ENCODE results near the gene KIF5A.
"Not testable (repeated sequence)": the region's sequence is repeated elsewhere in the genome, so short reads cannot be mapped to it uniquely, and the experiment has no call there.

KIF5A gene

DNA sequence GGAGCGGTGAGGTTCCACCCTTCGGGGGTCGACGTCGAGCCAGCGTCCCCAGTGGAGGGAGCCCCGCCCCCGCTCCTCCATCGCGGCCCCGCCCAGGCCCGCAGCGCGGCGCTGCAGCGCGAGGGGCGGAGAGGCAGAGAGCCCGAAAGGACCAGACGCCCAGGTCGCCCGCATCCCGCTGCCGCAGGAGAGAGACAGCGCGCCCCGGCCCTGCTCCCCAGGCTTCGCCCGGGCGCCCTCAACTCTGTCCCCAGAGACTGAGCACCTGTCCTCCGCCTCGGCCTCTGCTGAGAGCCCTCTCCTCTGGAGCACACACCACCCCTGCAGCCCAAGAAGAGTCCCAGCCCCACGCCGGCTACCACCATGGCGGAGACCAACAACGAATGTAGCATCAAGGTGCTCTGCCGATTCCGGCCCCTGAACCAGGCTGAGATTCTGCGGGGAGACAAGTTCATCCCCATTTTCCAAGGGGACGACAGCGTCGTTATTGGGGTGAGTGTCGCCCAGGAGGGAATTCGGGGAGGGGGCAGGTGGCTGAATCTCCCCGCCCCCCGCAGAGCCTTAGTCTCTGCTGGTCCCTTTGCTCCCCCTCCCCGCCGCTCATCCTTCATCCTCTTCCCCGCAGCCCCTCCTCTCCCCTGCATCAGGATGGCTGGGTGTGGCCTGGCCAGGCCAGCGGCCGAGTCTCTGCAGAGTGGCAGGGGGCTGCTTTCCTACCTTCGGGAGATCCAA lies at the start of gene KIF5A:
KIF5A (plus strand) TSS at position 136 of the 732 bp plus-strand sequence; CDS start at position 364, 228 bp downstream.
- peak within 1 kb of the TSS; percentile 47 to 60 for H3K4me3 ChIP-seq (ENCODE audit: low read depth in 1 of 2, low read length in 2 of 2)
- H3K4me1 ChIP-seq (ENCODE audit: insufficient read depth, low read length) = peaks cover 27% of the 10 kb centered on the region
- no peaks in the 10 kb centered on the region for H3K9me3 ChIP-seq (ENCODE audit: low read length)
- H3K36me3 ChIP-seq (ENCODE audit: insufficient read depth, low read length) = no peaks in the 10 kb centered on the region
- H3K27me3 ChIP-seq (ENCODE audit: control insufficient read depth in 1 of 2, insufficient read depth in 2 of 2, low read length in 2 of 2) = peaks cover 6 to 20% of the 10 kb centered on the region in 2 donors
- H3K9ac ChIP-seq (ENCODE audit: low read length) = no peak within 1 kb of the TSS
- H3K27ac ChIP-seq (ENCODE audit: low read depth, low read length) = no peak within 1 kb of the TSS

DNA sequence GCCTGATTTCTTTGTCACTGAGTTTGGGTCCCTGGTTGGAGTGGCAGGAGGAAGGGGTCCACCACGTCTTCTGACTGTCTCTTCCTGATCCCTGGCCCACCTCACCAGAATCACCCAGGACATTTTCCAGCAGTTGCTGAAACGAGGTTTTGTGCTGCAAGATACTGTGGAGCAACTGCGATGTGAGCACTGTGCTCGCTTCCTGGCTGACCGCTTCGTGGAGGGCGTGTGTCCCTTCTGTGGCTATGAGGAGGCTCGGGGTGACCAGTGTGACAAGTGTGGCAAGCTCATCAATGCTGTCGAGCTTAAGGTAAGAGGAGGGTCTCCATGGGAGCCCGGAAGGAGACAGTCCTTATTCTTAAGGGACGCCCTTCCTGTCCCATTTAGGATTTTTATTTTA lies 49.6 kb upstream of the KIF5A start:
- Histone ChIP-seq H3K4me1 (ENCODE audit: insufficient read depth, low read length) (no peaks in the 10 kb centered on the region), H3K9me3 (ENCODE audit: low read length) (no peaks in the 10 kb centered on the region), H3K4me3 (ENCODE audit: low read depth in 1 of 2, low read length in 2 of 2) (no peak overlapping the region), H3K27me3 (ENCODE audit: control insufficient read depth in 1 of 2, insufficient read depth in 2 of 2, low read length in 2 of 2) (no peaks in the 10 kb centered on the region), H3K9ac (ENCODE audit: low read length) (no peak overlapping the region), H3K36me3 (ENCODE audit: insufficient read depth, low read length) (peaks cover 50% of the 10 kb centered on the region), H3K27ac (ENCODE audit: low read depth, low read length) (no peak overlapping the region)

DNA sequence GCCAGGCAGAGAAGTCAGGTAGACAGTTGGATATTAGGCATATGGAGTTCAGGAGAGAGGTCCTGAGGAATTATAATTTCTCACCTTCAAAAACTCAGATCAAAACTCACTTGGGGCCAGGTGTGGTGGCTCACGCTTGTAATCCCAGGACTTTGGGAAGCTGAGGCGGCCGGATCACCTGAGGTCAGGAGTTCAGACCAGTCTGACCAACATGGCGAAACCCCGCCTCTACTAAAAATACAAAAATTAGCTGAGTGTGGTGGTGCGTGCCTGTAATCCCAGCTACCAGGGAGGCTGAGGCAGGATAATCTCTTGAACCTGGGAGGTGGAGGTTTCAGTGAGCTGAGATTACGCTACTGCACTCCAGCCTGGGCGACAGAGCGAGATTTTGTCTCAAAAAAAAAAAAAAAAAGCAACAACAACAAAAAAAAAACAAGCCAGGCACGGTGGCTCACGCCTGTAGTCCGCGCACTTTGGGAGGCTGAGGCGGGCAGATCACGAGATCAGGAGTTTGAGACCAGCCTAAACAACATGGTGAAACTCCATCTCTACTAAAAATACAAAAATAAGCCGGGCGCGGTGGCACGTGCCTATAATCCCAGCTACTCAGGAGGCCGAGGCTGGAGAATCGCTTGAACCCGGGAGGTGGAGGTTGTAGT lies 47.4 kb upstream of the KIF5A start:
- H3K36me3 ChIP-seq (ENCODE audit: insufficient read depth, low read length) = peaks cover 64% of the 10 kb centered on the region
- not testable (repeated sequence) for H3K4me1 ChIP-seq (ENCODE audit: insufficient read depth, low read length); H3K9ac ChIP-seq (ENCODE audit: low read length); H3K27me3 ChIP-seq (ENCODE audit: control insufficient read depth in 1 of 2, insufficient read depth in 2 of 2, low read length in 2 of 2); H3K9me3 ChIP-seq (ENCODE audit: low read length); H3K4me3 ChIP-seq (ENCODE audit: low read depth in 1 of 2, low read length in 2 of 2); H3K27ac ChIP-seq (ENCODE audit: low read depth, low read length)

DNA sequence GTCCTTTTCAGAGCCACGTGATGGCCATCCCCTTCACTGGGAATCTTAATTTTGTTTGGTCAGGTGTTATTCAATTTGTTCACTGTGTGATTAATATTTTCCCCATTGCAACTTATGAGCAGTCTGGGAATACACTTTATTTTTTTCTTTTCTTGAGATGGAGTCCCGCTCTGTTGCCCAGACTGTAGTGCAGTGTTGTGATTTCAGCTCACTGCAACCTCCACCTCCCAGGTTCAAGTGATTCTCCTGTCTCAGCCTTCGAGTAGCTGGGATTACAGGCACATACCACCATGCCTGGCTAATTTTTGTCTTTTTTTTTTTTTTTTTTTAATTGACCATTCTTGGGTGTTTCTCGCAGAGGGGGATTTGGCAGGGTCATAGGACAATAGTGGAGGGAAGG lies 43.3 kb upstream of the KIF5A start:
- H3K9ac ChIP-seq (ENCODE audit: low read length); H3K4me3 ChIP-seq (ENCODE audit: low read depth in 1 of 2, low read length in 2 of 2); H3K27me3 ChIP-seq (ENCODE audit: control insufficient read depth in 1 of 2, insufficient read depth in 2 of 2, low read length in 2 of 2); H3K4me1 ChIP-seq (ENCODE audit: insufficient read depth, low read length); H3K9me3 ChIP-seq (ENCODE audit: low read length); H3K27ac ChIP-seq (ENCODE audit: low read depth, low read length): not testable (repeated sequence)
- H3K36me3 ChIP-seq (ENCODE audit: insufficient read depth, low read length) = peaks cover 50% of the 10 kb centered on the region

DNA sequence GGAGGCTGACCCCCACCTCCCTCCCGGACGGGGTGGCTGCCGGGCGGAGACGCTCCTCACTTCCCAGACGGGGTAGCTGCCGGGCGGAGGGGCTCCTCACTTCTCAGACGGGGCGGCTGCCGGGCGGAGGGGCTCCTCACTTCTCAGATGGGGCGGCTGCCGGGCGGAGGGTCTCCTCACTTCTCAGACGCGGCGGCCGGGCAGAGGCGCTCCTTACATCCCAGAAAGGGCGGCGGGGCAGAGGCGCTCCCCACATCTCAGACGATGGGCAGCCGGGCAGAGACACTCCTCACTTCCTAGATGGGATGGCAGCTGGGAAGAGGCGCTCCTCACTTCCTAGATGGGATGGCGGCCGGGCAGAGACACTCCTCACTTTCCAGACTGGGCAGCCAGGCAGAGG lies 42.0 kb upstream of the KIF5A start:
- peaks cover 57% of the 10 kb centered on the region for H3K36me3 ChIP-seq (ENCODE audit: insufficient read depth, low read length)
- not testable (repeated sequence) for H3K9me3 ChIP-seq (ENCODE audit: low read length); H3K4me1 ChIP-seq (ENCODE audit: insufficient read depth, low read length); H3K27me3 ChIP-seq (ENCODE audit: control insufficient read depth in 1 of 2, insufficient read depth in 2 of 2, low read length in 2 of 2); H3K4me3 ChIP-seq (ENCODE audit: low read depth in 1 of 2, low read length in 2 of 2); H3K9ac ChIP-seq (ENCODE audit: low read length); H3K27ac ChIP-seq (ENCODE audit: low read depth, low read length)

DNA sequence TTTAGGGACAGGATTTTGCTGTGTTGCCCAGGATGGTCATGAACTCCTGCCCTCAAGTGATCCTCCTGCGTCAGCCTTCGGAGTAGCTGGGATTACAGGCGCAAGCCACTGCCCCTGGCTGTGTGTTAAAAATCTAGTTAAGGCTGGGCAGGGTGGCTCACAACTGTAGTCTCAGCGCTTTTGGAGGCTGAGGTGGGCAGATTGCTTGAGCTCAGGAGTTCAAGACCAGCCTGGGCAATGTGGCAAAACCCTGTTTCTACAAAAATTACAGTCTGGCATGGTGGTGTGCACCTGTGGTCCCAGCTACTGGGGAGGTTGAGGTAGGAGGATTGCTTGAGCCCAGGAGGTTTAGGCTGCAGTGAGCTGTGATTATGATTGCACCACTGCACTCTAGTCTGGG lies 38.7 kb upstream of the KIF5A start:
- Histone ChIP-seq H3K9me3 (ENCODE audit: low read length) (no peaks in the 10 kb centered on the region), H3K9ac (ENCODE audit: low read length) (no peak overlapping the region), H3K36me3 (ENCODE audit: insufficient read depth, low read length) (peaks cover 65% of the 10 kb centered on the region)

DNA sequence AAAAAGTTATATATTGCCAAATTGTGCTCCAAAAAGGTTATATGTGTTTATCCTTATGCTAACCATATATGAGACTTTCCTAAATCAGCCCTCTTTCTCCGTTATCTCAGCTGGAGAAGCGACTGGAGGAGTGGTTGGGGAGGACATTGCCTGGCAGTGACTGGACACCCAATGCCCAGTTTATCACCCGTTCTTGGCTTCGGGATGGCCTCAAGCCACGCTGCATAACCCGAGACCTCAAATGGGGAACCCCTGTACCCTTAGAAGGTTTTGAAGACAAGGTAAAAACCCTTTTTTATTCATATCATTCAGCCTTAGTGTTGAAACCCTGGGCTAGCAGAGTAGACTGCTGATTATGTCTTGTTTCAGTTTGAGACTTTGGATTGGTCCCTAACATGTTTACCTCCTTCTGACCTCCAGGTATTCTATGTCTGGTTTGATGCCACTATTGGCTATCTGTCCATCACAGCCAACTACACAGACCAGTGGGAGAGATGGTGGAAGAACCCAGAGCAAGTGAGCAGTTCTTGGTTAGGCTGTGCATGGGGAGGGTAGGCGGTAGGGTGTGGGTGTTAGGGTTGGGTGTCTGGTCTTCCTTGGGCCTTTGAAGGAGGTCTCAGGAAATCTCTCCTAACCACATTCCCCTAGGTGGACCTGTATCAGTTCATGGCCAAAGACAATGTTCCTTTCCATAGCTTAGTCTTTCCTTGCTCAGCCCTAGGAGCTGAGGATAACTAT lies 38.1 kb upstream of the KIF5A start:
- Histone ChIP-seq H3K4me1 (ENCODE audit: insufficient read depth, low read length) (peaks cover under 1% of the 10 kb centered on the region), H3K9me3 (ENCODE audit: low read length) (no peaks in the 10 kb centered on the region), H3K36me3 (ENCODE audit: insufficient read depth, low read length) (peaks cover 65% of the 10 kb centered on the region), H3K27ac (ENCODE audit: low read depth, low read length) (no peak overlapping the region), H3K9ac (ENCODE audit: low read length) (no peak overlapping the region), H3K4me3 (ENCODE audit: low read depth in 1 of 2, low read length in 2 of 2) (no peak overlapping the region), H3K27me3 (ENCODE audit: control insufficient read depth in 1 of 2, insufficient read depth in 2 of 2, low read length in 2 of 2) (no peaks in the 10 kb centered on the region)

More for the DNA sequence above, 38.7 kb upstream of the KIF5A start:
- H3K27me3 ChIP-seq (ENCODE audit: control insufficient read depth in 1 of 2, insufficient read depth in 2 of 2, low read length in 2 of 2) = no peaks in the 10 kb centered on the region
- H3K4me3 ChIP-seq (ENCODE audit: low read depth in 1 of 2, low read length in 2 of 2) = no peak overlapping the region
- H3K4me1 ChIP-seq (ENCODE audit: insufficient read depth, low read length) = no peaks in the 10 kb centered on the region
- no peak overlapping the region for H3K27ac ChIP-seq (ENCODE audit: low read depth, low read length)

DNA sequence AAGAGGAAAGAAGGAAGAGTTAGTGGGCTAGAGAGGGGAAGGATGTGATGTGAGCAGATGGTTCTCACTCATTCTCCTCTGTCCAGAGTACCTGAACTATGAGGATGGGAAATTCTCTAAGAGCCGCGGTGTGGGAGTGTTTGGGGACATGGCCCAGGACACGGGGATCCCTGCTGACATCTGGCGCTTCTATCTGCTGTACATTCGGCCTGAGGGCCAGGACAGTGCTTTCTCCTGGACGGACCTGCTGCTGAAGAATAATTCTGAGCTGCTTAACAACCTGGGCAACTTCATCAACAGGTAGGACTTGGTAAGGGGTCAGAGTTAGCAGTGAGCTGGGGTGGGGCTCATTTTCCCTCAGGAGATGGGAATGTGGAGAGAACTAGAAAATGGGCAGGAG lies 37.2 kb upstream of the KIF5A start:
- no peak overlapping the region for H3K9ac ChIP-seq (ENCODE audit: low read length)
- H3K4me1 ChIP-seq (ENCODE audit: insufficient read depth, low read length) = peaks cover 9% of the 10 kb centered on the region
- H3K27ac ChIP-seq (ENCODE audit: low read depth, low read length) = no peak overlapping the region
- H3K9me3 ChIP-seq (ENCODE audit: low read length) = no peaks in the 10 kb centered on the region
- H3K36me3 ChIP-seq (ENCODE audit: insufficient read depth, low read length) = peaks cover 73% of the 10 kb centered on the region
- H3K4me3 ChIP-seq (ENCODE audit: low read depth in 1 of 2, low read length in 2 of 2) = no peak overlapping the region
- no peaks in the 10 kb centered on the region for H3K27me3 ChIP-seq (ENCODE audit: control insufficient read depth in 1 of 2, insufficient read depth in 2 of 2, low read length in 2 of 2)

DNA sequence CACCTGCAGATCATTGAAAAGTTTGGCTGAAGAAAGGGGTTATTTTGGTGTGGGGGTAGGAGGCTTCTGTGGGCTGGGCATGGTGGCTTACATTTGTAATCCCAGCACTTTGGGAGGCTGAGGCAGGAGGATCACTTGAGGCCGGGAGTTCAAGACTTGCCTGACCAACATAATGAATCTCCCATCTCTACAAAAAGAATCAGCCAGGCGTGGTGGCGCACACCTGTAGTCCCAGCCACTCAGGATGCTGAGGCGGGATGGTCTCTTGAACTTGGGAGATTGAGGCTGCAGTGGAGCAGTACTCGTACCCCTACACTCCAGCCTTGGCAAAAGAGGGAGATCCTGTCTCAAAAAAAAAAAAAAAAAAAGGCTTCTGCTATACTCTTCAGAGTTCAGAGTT lies 36.6 kb upstream of the KIF5A start:
- H3K27me3 ChIP-seq (ENCODE audit: control insufficient read depth in 1 of 2, insufficient read depth in 2 of 2, low read length in 2 of 2) = no peaks in the 10 kb centered on the region
- peaks cover 15% of the 10 kb centered on the region for H3K4me1 ChIP-seq (ENCODE audit: insufficient read depth, low read length)
- H3K9me3 ChIP-seq (ENCODE audit: low read length) = no peaks in the 10 kb centered on the region
- peaks cover 73% of the 10 kb centered on the region for H3K36me3 ChIP-seq (ENCODE audit: insufficient read depth, low read length)
- no peak overlapping the region for H3K27ac ChIP-seq (ENCODE audit: low read depth, low read length)
- H3K9ac ChIP-seq (ENCODE audit: low read length) = no peak overlapping the region
- no peak overlapping the region for H3K4me3 ChIP-seq (ENCODE audit: low read depth in 1 of 2, low read length in 2 of 2)

DNA sequence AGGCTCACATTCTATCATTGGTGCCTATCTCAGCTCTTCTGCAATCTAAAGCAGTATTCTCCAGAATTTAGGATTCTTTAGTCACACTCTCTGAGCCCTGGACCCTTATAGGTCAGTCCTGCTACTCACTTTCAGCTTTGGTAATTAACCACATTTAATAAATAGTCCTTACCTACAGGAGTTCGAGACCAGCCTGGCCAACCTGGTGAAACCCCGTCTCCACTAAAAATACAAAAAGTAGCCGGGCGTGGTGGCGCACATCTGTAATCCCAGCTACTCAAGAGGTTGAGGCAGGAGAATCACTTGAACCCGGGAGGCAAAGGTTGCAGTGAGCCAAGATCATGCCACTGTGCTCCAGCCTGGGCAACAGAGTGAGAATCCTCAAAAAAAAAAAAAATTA lies 36.2 kb upstream of the KIF5A start:
- Histone ChIP-seq H3K4me1 (ENCODE audit: insufficient read depth, low read length) (peaks cover 19% of the 10 kb centered on the region), H3K36me3 (ENCODE audit: insufficient read depth, low read length) (peaks cover 73% of the 10 kb centered on the region)
- H3K9ac ChIP-seq (ENCODE audit: low read length); H3K9me3 ChIP-seq (ENCODE audit: low read length); H3K4me3 ChIP-seq (ENCODE audit: low read depth in 1 of 2, low read length in 2 of 2); H3K27me3 ChIP-seq (ENCODE audit: control insufficient read depth in 1 of 2, insufficient read depth in 2 of 2, low read length in 2 of 2); H3K27ac ChIP-seq (ENCODE audit: low read depth, low read length): not testable (repeated sequence)

DNA sequence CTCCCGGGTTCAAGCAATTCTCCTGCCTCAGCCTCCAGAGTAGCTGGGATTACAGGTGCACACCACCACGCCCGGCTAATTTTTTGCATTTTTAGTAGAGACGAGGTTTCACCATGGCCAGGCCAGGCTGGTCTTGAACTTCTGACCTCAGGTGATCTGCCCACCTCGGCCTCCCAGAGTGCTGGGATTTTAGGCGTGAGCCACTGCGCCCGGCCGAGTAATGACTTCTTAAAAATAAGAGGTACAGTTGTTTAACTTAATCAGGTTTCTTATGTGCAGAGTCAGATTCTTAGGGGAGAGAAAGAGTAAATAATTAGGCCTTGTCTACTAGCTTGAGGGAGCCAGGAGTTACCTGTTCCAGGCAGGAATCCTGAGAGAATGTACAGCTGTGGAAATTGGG lies 35.6 kb upstream of the KIF5A start:
- H3K27me3 ChIP-seq (ENCODE audit: control insufficient read depth in 1 of 2, insufficient read depth in 2 of 2, low read length in 2 of 2); H3K9ac ChIP-seq (ENCODE audit: low read length); H3K9me3 ChIP-seq (ENCODE audit: low read length); H3K27ac ChIP-seq (ENCODE audit: low read depth, low read length); H3K4me3 ChIP-seq (ENCODE audit: low read depth in 1 of 2, low read length in 2 of 2): not testable (repeated sequence)
- Histone ChIP-seq H3K4me1 (ENCODE audit: insufficient read depth, low read length) (peaks cover 25% of the 10 kb centered on the region), H3K36me3 (ENCODE audit: insufficient read depth, low read length) (peaks cover 73% of the 10 kb centered on the region)
